ENCODE data around the gene EPHB1.

Gene EPHB1

DNA sequence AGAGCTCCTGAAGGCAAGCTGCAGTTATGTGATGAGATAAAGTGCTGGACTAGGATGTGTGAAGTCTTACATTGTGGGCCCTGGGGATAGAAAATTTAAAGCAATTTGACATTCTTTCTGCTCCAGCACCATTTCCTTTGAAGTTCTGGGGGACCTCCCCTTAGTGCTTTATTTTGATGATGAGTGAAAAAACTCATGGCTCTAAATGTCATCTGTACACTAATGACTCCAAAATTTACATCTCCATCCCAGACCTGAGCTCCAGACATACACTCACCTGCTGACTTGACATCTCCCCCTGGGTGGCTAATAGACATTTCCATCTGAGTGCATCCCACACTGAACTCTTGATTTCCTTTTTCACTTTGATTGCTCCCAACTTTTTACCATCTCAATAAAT lies 276.4 kb downstream of the EPHB1 start:
- Histone ChIP-seq H3K27me3 (ENCODE audit: control insufficient read depth, insufficient read depth, low read length) (no peaks in the 10 kb centered on the region), H3K36me3 (ENCODE audit: control insufficient read depth, insufficient read depth, low read length) (no peaks in the 10 kb centered on the region), H3K27ac (ENCODE audit: low read depth, low read length) (no peak overlapping the region), H3K4me1 (ENCODE audit: control insufficient read depth, insufficient read depth, low read length) (no peaks in the 10 kb centered on the region), H3K4me3 (ENCODE audit: low read length) (no peak overlapping the region), H3K9ac (ENCODE audit: low read length) (no peak overlapping the region)

DNA sequence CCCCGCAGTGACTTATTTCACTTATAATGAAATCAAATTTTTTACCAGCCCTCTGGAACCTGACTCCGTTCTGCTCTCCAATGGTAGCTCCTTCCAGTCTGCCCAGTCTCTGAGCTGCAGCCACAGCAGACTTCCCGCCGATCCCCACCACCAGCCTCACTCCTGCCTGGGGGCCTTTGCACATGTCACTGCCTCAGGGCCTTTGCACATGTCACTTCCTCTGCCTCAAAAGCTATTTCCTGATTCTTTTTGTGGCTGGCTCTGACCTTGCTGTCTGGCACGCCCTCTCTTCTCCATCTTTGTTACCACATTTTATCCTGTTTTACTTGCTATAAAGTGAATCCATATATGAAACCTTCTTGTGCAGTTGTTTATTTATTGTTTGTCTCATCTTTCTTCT lies 277.4 kb downstream of the EPHB1 start:
- Histone ChIP-seq H3K9ac (ENCODE audit: low read length) (no peak overlapping the region), H3K27ac (ENCODE audit: low read depth, low read length) (no peak overlapping the region), H3K27me3 (ENCODE audit: control insufficient read depth, insufficient read depth, low read length) (no peaks in the 10 kb centered on the region), H3K4me3 (ENCODE audit: low read length) (no peak overlapping the region), H3K4me1 (ENCODE audit: control insufficient read depth, insufficient read depth, low read length) (no peaks in the 10 kb centered on the region), H3K36me3 (ENCODE audit: control insufficient read depth, insufficient read depth, low read length) (no peaks in the 10 kb centered on the region)

DNA sequence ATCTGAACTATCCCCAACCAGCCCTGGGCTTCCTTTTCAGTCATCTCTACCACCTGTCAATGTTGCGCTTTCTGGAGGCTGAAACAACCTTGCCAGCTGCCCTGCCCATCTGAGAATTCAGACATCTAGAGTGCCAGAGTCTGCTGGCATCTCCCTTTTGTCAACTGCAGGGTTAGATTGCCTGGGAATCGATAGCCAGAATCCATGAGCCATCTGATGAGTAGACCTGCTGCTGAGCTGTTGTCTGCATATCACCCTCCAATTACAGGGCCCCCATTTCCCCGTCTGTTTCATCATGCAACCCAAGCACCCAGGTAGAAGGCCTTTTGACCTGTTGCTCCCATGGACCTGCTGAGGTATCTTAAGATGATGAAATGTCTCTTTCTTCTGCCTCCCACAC lies 280.1 kb downstream of the EPHB1 start:
- H3K27me3 ChIP-seq (ENCODE audit: control insufficient read depth, insufficient read depth, low read length) = no peaks in the 10 kb centered on the region
- no peak overlapping the region for H3K9ac ChIP-seq (ENCODE audit: low read length)
- no peak overlapping the region for H3K4me3 ChIP-seq (ENCODE audit: low read length)
- H3K27ac ChIP-seq (ENCODE audit: low read depth, low read length) = no peak overlapping the region
- no peaks in the 10 kb centered on the region for H3K36me3 ChIP-seq (ENCODE audit: control insufficient read depth, insufficient read depth, low read length)
- H3K4me1 ChIP-seq (ENCODE audit: control insufficient read depth, insufficient read depth, low read length) = no peaks in the 10 kb centered on the region

DNA sequence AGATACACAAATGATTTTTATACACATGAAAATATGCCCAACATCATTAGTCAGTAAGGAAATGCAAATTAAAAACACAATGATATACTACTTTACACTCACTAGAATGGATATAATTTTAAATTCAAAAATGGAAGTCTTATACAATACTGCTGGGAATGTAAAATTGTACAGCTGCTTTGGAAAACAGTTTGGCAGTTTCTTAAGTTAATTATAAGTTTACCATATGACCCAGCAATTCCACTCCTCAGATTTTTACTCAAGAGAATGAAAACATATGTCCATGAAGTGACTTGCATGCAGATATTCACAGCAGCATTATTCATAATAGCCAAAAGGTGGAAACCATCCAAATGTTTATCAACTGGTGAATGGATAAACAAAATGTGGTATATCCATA lies 281.3 kb downstream of the EPHB1 start:
- H3K9ac ChIP-seq (ENCODE audit: low read length) = no peak overlapping the region
- no peaks in the 10 kb centered on the region for H3K36me3 ChIP-seq (ENCODE audit: control insufficient read depth, insufficient read depth, low read length)
- H3K4me1 ChIP-seq (ENCODE audit: control insufficient read depth, insufficient read depth, low read length) = no peaks in the 10 kb centered on the region
- no peaks in the 10 kb centered on the region for H3K27me3 ChIP-seq (ENCODE audit: control insufficient read depth, insufficient read depth, low read length)
- no peak overlapping the region for H3K4me3 ChIP-seq (ENCODE audit: low read length)
- no peak overlapping the region for H3K27ac ChIP-seq (ENCODE audit: low read depth, low read length)

DNA sequence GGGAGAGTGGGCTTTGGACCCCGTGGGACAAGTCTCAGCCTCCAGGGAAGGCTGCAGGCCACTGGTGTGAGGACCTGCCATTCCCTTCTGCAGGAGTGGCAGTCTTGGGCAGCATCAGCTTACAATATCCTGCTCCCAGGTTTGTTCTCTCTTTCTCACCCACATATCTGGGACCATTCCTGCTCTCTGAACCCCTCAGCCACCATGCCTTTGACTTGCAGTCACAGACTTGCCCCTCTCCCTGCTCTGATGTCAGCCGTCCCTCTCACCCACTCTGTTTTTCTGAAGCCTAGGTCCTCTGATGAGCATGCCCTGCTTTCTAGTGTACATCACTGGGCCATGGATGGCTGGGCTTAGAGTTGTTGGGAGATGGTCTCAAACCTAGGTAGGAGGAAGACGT lies 282.1 kb downstream of the EPHB1 start:
- H3K36me3 ChIP-seq (ENCODE audit: control insufficient read depth, insufficient read depth, low read length) = no peaks in the 10 kb centered on the region
- H3K4me1 ChIP-seq (ENCODE audit: control insufficient read depth, insufficient read depth, low read length) = no peaks in the 10 kb centered on the region
- no peaks in the 10 kb centered on the region for H3K27me3 ChIP-seq (ENCODE audit: control insufficient read depth, insufficient read depth, low read length)
- no peak overlapping the region for H3K4me3 ChIP-seq (ENCODE audit: low read length)
- H3K9ac ChIP-seq (ENCODE audit: low read length) = no peak overlapping the region
- H3K27ac ChIP-seq (ENCODE audit: low read depth, low read length) = no peak overlapping the region

DNA sequence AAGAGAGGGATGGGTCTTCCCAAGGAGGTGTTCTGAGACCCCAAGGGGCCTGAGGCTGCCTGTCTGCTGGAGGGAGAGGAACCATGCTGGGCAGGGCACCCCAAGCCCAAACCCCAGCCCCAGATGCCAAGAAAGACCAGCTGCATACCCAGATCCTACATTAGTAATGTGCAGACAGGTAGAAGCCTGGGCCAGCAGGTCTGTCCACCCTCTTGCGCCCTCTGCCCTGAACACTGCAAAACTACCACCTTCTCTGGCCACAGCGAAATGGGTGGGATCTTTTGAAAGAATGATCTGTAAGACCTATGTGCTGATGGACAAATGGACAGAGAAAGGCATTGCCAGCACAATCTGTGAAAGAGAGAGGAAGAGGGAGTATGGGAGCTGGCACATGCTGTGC lies 283.2 kb downstream of the EPHB1 start:
- Histone ChIP-seq H3K27ac (ENCODE audit: low read depth, low read length) (no peak overlapping the region), H3K36me3 (ENCODE audit: control insufficient read depth, insufficient read depth, low read length) (no peaks in the 10 kb centered on the region), H3K27me3 (ENCODE audit: control insufficient read depth, insufficient read depth, low read length) (no peaks in the 10 kb centered on the region), H3K4me3 (ENCODE audit: low read length) (no peak overlapping the region), H3K4me1 (ENCODE audit: control insufficient read depth, insufficient read depth, low read length) (no peaks in the 10 kb centered on the region), H3K9ac (ENCODE audit: low read length) (no peak overlapping the region)

DNA sequence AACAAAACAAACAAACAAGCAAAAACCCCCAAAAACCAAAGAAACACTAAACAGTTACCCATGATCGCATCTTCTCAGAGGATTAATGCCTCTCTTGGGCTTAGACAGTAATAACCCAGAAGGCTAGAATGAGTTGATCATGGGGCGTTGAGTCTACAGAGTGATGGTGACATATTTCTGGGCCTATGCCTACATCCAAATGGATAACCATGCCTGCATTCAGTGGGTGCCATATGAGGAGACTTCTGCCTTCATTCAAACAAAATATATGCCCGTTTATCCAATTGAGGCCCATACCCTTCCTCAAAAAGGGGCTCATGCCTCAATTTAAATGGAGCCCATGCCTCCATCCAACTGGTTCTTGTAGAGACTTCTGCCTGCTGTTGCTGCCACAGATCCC lies 284.0 kb downstream of the EPHB1 start:
- Histone ChIP-seq H3K9ac (ENCODE audit: low read length) (no peak overlapping the region), H3K27me3 (ENCODE audit: control insufficient read depth, insufficient read depth, low read length) (no peaks in the 10 kb centered on the region), H3K4me3 (ENCODE audit: low read length) (no peak overlapping the region), H3K36me3 (ENCODE audit: control insufficient read depth, insufficient read depth, low read length) (no peaks in the 10 kb centered on the region), H3K27ac (ENCODE audit: low read depth, low read length) (no peak overlapping the region), H3K4me1 (ENCODE audit: control insufficient read depth, insufficient read depth, low read length) (no peaks in the 10 kb centered on the region)

DNA sequence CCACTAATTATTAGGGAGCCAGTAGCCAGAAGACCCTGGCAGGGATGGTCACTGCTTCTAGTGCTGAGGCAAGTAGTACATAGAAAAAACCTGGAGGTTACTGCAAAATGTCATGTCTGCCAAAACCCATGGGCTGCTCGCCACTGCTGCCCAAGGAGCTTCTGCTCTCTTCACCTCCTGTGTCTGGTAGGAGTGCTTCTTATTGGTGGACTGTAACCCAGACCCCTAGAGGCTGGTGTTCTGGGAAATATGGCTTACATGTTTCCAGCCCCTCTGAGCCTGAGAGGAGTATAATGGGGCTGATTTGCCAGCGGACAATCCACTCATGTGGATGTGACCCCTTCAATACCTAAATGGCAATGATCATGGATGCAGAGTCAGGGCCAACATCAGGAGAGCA lies 286.4 kb downstream of the EPHB1 start:
- Histone ChIP-seq H3K9ac (ENCODE audit: low read length) (no peak overlapping the region), H3K4me1 (ENCODE audit: control insufficient read depth, insufficient read depth, low read length) (no peaks in the 10 kb centered on the region), H3K4me3 (ENCODE audit: low read length) (no peak overlapping the region), H3K27ac (ENCODE audit: low read depth, low read length) (no peak overlapping the region), H3K27me3 (ENCODE audit: control insufficient read depth, insufficient read depth, low read length) (no peaks in the 10 kb centered on the region), H3K36me3 (ENCODE audit: control insufficient read depth, insufficient read depth, low read length) (no peaks in the 10 kb centered on the region)

DNA sequence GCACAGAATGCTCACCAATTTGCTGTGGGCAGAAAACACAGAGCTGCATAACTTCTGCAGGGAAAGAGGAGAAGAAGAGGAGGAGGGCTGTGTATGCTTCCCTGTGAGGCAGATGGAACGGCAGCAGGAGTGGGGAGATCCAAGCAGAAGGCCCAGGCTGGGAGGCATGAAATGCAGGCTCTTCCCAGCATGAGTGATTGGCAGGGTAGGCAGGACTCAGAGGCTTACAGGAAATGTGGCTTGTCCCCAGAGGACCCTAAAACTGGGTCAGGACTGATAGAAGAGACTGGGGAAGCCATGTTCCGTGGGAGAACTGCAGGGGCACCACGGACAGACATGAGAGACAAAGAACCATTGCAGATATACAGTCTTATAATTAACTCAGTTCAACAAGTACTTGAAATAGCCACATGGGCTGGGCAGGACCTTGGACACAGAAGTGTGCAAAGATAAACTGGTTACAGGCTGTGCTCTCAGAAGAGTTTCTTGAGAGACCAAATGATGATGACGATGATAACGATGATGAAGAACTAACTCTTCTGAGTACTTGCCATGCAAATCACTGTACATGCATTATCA lies 286.9 kb downstream of the EPHB1 start:
- Histone ChIP-seq H3K9ac (ENCODE audit: low read length) (no peak overlapping the region), H3K4me3 (ENCODE audit: low read length) (no peak overlapping the region), H3K27me3 (ENCODE audit: control insufficient read depth, insufficient read depth, low read length) (no peaks in the 10 kb centered on the region), H3K4me1 (ENCODE audit: control insufficient read depth, insufficient read depth, low read length) (no peaks in the 10 kb centered on the region), H3K27ac (ENCODE audit: low read depth, low read length) (no peak overlapping the region), H3K36me3 (ENCODE audit: control insufficient read depth, insufficient read depth, low read length) (no peaks in the 10 kb centered on the region)

DNA sequence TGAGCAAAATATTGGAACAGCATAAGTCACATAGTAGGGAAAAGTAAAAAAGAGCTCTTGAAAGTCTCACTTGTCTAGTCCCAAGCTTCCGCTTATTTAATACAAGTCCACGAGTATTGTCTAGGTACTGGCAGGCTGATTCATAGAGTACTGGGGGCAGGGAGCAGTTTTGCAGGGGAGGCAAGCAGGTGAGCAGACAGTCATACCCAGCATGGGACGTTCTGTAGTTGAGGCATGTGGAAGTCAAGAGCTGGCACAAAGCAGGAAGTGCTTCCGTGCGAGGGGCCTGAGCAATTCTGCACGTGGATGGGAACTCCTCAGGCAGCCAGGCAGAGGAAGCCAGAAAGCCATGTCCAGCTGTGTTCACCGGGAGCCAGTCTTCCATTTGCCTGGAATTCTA lies 287.6 kb downstream of the EPHB1 start:
- Histone ChIP-seq H3K4me1 (ENCODE audit: control insufficient read depth, insufficient read depth, low read length) (no peaks in the 10 kb centered on the region), H3K27me3 (ENCODE audit: control insufficient read depth, insufficient read depth, low read length) (no peaks in the 10 kb centered on the region), H3K27ac (ENCODE audit: low read depth, low read length) (no peak overlapping the region), H3K9ac (ENCODE audit: low read length) (no peak overlapping the region), H3K4me3 (ENCODE audit: low read length) (no peak overlapping the region), H3K36me3 (ENCODE audit: control insufficient read depth, insufficient read depth, low read length) (no peaks in the 10 kb centered on the region)

DNA sequence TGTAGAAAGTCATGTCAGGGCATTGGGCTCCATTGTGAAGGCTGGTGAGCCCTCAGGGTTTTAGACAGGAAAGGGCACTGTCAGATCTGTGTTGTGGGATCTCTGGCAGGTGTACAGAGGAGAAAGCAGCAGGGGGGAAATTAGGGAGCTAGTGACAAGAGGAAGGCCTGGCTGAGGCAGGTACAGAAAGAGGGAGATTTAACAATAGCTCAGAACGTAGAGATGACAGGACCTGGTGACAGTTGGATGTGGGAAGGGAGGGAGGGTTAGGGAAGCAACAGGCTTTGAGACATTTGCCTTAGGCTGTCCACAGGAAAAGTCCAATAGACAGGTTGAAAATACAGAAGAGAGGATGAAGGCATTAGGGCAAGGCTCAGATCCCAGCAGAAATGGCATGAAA lies 288.1 kb downstream of the EPHB1 start:
- H3K9ac ChIP-seq (ENCODE audit: low read length) = no peak overlapping the region
- H3K36me3 ChIP-seq (ENCODE audit: control insufficient read depth, insufficient read depth, low read length) = no peaks in the 10 kb centered on the region
- no peaks in the 10 kb centered on the region for H3K4me1 ChIP-seq (ENCODE audit: control insufficient read depth, insufficient read depth, low read length)
- H3K27ac ChIP-seq (ENCODE audit: low read depth, low read length) = no peak overlapping the region
- H3K27me3 ChIP-seq (ENCODE audit: control insufficient read depth, insufficient read depth, low read length) = no peaks in the 10 kb centered on the region
- no peak overlapping the region for H3K4me3 ChIP-seq (ENCODE audit: low read length)

DNA sequence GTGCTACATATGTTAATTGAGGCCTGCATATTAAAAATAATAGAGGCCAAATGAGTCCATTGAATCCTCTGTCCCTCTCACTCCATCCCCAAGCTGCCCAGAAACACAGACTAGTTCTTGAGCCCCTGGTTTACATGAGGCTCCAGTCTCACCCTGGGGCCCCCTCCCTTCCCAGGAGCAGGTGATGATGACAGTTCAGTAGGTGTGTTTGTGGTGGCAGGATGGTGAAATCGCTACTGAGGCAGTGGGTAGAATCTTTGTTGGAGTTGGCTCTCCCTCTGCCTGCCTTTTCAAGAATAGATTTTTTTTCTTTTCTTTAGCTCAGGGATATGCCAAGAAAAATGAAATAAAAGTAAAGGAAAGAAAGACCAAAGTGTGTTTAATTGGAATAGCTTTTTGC lies 288.7 kb downstream of the EPHB1 start:
- H3K27me3 ChIP-seq (ENCODE audit: control insufficient read depth, insufficient read depth, low read length) = no peaks in the 10 kb centered on the region
- H3K27ac ChIP-seq (ENCODE audit: low read depth, low read length) = no peak overlapping the region
- H3K4me1 ChIP-seq (ENCODE audit: control insufficient read depth, insufficient read depth, low read length) = no peaks in the 10 kb centered on the region
- H3K9ac ChIP-seq (ENCODE audit: low read length) = no peak overlapping the region
- H3K4me3 ChIP-seq (ENCODE audit: low read length) = no peak overlapping the region
- no peaks in the 10 kb centered on the region for H3K36me3 ChIP-seq (ENCODE audit: control insufficient read depth, insufficient read depth, low read length)

DNA sequence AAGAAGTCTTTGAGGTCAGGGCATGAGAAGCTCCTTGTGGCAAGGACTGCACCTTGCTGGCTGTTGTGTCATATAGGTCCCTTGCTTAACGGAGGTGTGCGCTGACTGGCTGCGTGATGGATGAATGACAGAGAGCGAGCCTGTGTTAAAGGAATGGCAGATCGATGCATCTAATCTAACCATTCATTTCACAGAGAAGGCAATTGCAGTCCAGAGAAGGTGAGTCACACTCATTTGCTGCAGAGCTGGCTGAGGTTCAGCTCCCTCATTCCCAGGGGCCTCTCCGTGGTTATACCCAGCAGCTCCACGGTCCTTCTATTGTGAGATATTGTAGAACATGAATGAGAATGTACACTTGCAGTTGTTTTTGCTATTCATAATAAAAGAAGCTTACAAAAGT lies 289.3 kb downstream of the EPHB1 start:
- Histone ChIP-seq H3K9ac (ENCODE audit: low read length) (no peak overlapping the region), H3K27ac (ENCODE audit: low read depth, low read length) (no peak overlapping the region), H3K4me1 (ENCODE audit: control insufficient read depth, insufficient read depth, low read length) (no peaks in the 10 kb centered on the region), H3K27me3 (ENCODE audit: control insufficient read depth, insufficient read depth, low read length) (no peaks in the 10 kb centered on the region), H3K36me3 (ENCODE audit: control insufficient read depth, insufficient read depth, low read length) (no peaks in the 10 kb centered on the region), H3K4me3 (ENCODE audit: low read length) (no peak overlapping the region)
